Hematopoietic multipotent progenitor cell treated with erythropoietin and hydrocortisone succinate and interleukin-3 and kit ligand, for 4 days (in vitro differentiated cells): Measurements from ENCODE around the gene CLEC2B.

Experiments used
- DNase-seq: peaks from one replicate; pipeline ENCODE4 v3.0.0-alpha.2; 2015

CLEC2B gene

GRCh38 chr12:9806714-9807113, 62.4 kb downstream of the CLEC2B start:
- DNase-seq = no peak

GRCh38 chr12:9805883-9806282, 63.3 kb downstream of the CLEC2B start:
- no peak for DNase-seq
